NT2/D1 (cell line): ENCODE measurements around the gene CBX6.

Experiments used
- DNase-seq: peaks from one replicate; pipeline ENCODE4 v3.0.0-alpha.2; 2011; ENCODE audit warnings: low read depth, low spot score
- H3K27me3 ChIP-seq: 2 replicates; pipeline ENCODE4 v1.6.0; 2011; ENCODE audit warnings: mild to moderate bottlenecking; ENCODE audit not compliant: insufficient read length, insufficient read depth
- H3K36me3 ChIP-seq: 2 replicates; pipeline ENCODE4 v1.6.1; 2011; ENCODE audit warnings: mild to moderate bottlenecking, low read length, mixed read lengths; ENCODE audit not compliant: insufficient read depth, insufficient read length
- H3K4me1 ChIP-seq: 2 replicates; pipeline ENCODE4 v1.5.1; 2011; ENCODE audit not compliant: insufficient read depth, insufficient read length
- H3K4me3 ChIP-seq: 2 replicates; pipeline ENCODE4 v1.5.1; 2011; ENCODE audit warnings: low read depth; ENCODE audit not compliant: insufficient read length
- H3K9ac ChIP-seq: 2 replicates; pipeline ENCODE4 v1.6.0; 2011; ENCODE audit warnings: low read depth; ENCODE audit not compliant: insufficient read length
- H3K9me3 ChIP-seq: 2 replicates; pipeline ENCODE4 v1.5.1; 2011; ENCODE audit warnings: mild to moderate bottlenecking, low read length; ENCODE audit not compliant: insufficient read depth
- SUZ12 ChIP-seq: IDR thresholded peaks from 2 replicates; pipeline ENCODE4 v1.6.1; 2011; ENCODE audit not compliant: insufficient read length, insufficient read depth; ENCODE audit errors: extremely low read depth
- YY1 ChIP-seq: IDR thresholded peaks from 2 replicates; pipeline ENCODE4 v1.6.1; 2011; ENCODE audit not compliant: insufficient read length, insufficient read depth
- ZNF274 ChIP-seq: IDR thresholded peaks from 2 replicates; pipeline ENCODE4 v1.6.1; 2011; ENCODE audit warnings: mild to moderate bottlenecking, low read depth, low read length

The CBX6 gene

GRCh38 chr22:38834215-38834953 is 37.6 kb downstream of the CBX6 start:
- H3K27me3 ChIP-seq = no peaks in the 10 kb centered on the region
- TF ChIP-seq YY1 (no peak), SUZ12 (no peak), ZNF274 (no peak)

DNA sequence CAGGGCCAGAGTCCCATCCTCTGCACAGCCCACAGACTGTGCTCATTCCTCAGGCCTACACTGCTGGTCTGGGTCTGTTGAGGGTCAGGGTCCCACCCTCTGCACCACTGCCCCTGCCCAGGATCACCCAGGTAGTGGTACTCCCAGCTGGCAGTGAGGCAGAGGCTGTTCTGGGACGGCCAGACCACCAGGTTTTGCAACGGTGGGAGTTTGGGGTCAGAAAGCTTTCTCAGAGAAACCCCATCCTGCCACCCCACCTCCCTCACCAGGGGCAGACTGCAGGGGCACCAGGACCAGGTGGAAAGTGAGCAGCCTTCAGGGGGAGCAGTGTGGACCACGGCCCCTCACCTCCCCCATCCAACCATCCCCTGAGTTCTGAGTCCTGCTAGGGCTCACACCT is 39.0 kb downstream of the CBX6 start:
- H3K36me3 ChIP-seq = no peaks in the 10 kb centered on the region
- TF ChIP-seq SUZ12 (no peak), ZNF274 (no peak), YY1 (no peak)
- DNase-seq = no peak
- H3K4me1 ChIP-seq = peaks cover 13% of the 10 kb centered on the region
- peaks cover 15% of the 10 kb centered on the region; the same call in 1 of the 2 replicates for H3K9me3 ChIP-seq
- no peak overlapping the region for H3K9ac ChIP-seq
- no peak overlapping the region for H3K4me3 ChIP-seq
- H3K27me3 ChIP-seq = no peaks in the 10 kb centered on the region

More at GRCh38 chr22:38834215-38834953, 37.6 kb downstream of the CBX6 start:
- H3K36me3 ChIP-seq = no peaks in the 10 kb centered on the region
- H3K4me1 ChIP-seq = peaks cover 13% of the 10 kb centered on the region
- DNase-seq = no peak
- no peak overlapping the region for H3K9ac ChIP-seq
- H3K4me3 ChIP-seq = no peak overlapping the region
- peaks cover 10% of the 10 kb centered on the region; the same call in 1 of the 2 replicates for H3K9me3 ChIP-seq

GRCh38 chr22:38832005-38832978 is 39.7 kb downstream of the CBX6 start:
- TF ChIP-seq YY1 (no peak), SUZ12 (no peak), ZNF274 (no peak)
- Histone ChIP-seq H3K4me3 (no peak overlapping the region), H3K27me3 (no peaks in the 10 kb centered on the region), H3K36me3 (peaks cover 7% of the 10 kb centered on the region), H3K4me1 (peaks cover 12% of the 10 kb centered on the region), H3K9ac (no peak overlapping the region), H3K9me3 (peaks cover 15% of the 10 kb centered on the region; the same call in 1 of the 2 replicates)
- no peak for DNase-seq

- Histone ChIP-seq H3K4me3 (no peak overlapping the region), H3K36me3 (peaks cover 7% of the 10 kb centered on the region), H3K27me3 (no peaks in the 10 kb centered on the region), H3K9ac (no peak overlapping the region), H3K9me3 (peaks cover 15% of the 10 kb centered on the region; the same call in 1 of the 2 replicates), H3K4me1 (peaks cover 9% of the 10 kb centered on the region)
- TF ChIP-seq ZNF274 (no peak), YY1 (no peak), SUZ12 (no peak)
- no peak for DNase-seq
These were observed 40.7 kb downstream of the CBX6 start for GRCh38 chr22:38831166-38831945.

DNA sequence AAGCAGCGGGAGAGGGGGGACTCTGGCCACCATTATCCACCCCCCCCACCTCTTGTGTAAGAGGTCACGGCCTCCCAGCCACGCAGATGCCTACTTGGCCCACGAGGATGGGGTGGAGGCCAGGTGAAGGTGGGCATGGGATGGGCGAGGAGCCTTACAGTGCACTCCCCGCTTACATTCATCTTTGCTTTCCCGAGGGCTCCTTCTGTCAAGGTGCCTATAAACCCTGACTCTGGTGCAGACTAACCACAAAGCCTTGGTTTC is 41.2 kb downstream of the CBX6 start:
- Histone ChIP-seq H3K27me3 (no peaks in the 10 kb centered on the region), H3K9ac (no peak overlapping the region), H3K4me1 (peaks cover 9% of the 10 kb centered on the region), H3K9me3 (peaks cover 15% of the 10 kb centered on the region; the same call in 1 of the 2 replicates), H3K36me3 (peaks cover 7% of the 10 kb centered on the region), H3K4me3 (no peak overlapping the region)
- no peak for DNase-seq
- TF ChIP-seq SUZ12 (no peak), ZNF274 (no peak), YY1 (no peak)

DNA sequence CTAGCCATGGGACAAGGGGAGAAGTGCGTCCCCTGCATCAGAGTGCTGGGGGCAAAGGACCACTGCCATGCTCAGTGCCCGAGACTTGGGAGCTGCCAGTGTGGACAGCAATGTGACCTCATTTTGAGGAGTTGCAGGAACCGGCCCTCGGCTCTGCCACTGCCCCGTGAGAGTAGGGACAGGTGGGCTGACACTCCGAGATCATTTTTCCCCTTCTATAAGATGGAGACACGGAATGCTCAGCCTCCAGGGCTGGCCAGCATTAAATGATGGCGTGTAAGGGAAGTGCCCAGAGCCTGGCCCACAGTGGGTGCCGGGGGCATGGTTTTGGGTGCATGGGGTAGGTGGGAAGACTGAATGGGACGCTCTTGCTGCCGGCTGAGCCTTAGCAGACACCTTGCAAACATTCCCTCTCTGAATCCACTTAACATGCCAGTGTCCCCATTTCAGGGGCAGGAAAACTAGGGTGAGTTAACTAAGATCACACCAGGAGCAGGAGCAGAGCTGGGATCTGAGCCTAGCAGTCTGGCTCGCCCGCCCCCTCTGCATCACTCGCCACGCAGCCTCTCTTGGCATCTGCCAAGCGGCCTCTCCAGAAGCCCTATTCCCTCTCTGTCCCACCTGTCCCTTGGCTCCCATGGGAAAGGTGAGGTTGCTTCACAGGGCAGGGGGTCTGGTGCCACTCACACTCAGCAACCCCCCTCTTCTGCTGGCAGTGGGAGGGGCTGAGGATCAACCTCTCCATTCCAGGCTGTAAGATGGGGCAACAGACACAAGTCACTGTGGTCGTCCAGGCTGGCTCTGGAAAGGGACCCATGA is 41.8 kb downstream of the CBX6 start:
- TF ChIP-seq SUZ12 (no peak), ZNF274 (no peak), YY1 (no peak)
- Histone ChIP-seq H3K9me3 (peaks cover 15% of the 10 kb centered on the region; the same call in 1 of the 2 replicates), H3K4me3 (no peak overlapping the region), H3K4me1 (peaks cover 3% of the 10 kb centered on the region), H3K9ac (no peak overlapping the region), H3K27me3 (no peaks in the 10 kb centered on the region), H3K36me3 (peaks cover 7% of the 10 kb centered on the region)
- DNase-seq = no peak
